ENCODE data around the gene NLE1. TPM values are rescaled to one million over a fixed set of nuclear protein-coding genes. Genes with fewer than 3 reads are reported as not detected.

Gene NLE1
- total and polyA plus RNA-seq, 12 donors = 1.8 to 7.5 (median 4.2) TPM

DNA sequence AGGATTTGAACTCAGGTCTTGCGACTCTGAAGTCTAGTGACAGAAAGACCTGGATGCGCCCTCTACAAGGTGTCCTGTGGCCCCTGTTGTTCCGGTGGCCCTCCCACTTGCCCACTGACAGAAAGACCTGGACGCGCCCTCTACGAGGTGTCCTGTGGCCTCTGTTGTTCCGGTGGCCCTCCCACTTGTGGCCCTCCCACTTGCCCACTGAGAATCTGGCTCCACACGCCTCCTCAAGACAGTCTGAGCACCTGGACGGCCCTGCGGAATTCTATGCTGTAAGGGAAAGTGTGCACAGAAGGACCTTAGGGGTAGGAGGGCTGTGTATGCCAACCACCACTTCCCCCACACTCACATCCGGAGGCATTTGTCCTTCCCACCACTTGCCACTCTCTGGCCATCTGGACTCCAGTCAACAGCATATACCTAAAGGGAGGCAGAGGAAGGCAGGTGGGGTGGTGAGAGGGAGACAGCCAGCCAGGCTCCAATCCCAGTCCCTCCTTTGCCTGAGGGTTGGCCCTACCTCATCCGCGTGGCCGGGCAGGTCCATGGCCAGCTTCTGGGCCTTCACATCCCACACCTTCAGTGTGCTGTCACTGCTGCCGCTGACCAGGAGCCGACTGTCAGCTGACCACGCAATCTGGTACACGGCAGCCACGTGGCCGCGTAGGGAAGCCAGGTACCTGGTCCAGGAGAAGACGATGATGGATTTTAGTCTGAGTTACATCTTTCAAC lies 9.1 kb downstream of the NLE1 start:
- H3K4me1 ChIP-seq = peaks cover 0 to 12% (median 4%) of the 10 kb centered on the region in 9 donors
- H3K27me3 ChIP-seq = no peaks in the 10 kb centered on the region
- TF ChIP-seq CTCF (IDR thresholded peaks at IDR 0.05) = no peak
- whole genome bisulfite sequencing, 2 donors = 89 to 93% methylated on average over 22 of the region's 22 CpGs
- peaks cover 0 to 75% (median 46%) of the 10 kb centered on the region in 9 donors for H3K36me3 ChIP-seq
- no peak overlapping the region for H3K27ac ChIP-seq
- no peak for DNase-seq
- intact Hi-C loops (cut with DNase I) = no loop called here
- no peak overlapping the region for H3K4me3 ChIP-seq
- H3K9me3 ChIP-seq = no peaks in the 10 kb centered on the region
- ATAC-seq = no peak

DNA sequence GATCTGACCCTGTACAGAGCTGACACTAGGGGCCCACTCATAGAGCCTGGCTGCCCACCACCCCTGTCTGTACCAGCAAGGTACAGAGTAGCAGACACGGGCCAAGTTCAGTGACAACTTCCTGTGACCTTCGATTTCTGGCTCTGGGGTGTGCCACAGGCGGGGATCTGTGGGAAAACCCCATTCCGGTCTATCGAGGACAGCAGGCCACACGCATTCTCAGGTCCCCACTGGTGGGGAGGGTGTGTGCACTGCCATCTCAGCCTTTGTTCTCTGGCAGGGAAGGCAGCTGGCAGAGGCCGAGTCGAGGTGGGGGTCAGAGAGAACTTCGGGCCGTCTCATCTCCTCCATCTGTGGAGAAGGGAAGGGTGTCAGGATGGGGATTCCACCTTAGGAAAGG lies 10.0 kb downstream of the NLE1 start:
- H3K9me3 ChIP-seq = no peaks in the 10 kb centered on the region
- DNase-seq (no peak), ATAC-seq (no peak)
- no peak for TF ChIP-seq CTCF (IDR thresholded peaks at IDR 0.05)
- peaks cover 0 to 66% (median 44%) of the 10 kb centered on the region in 9 donors for H3K36me3 ChIP-seq
- H3K4me3 ChIP-seq = no peak overlapping the region
- H3K4me1 ChIP-seq = peaks cover 0 to 16% (median 4%) of the 10 kb centered on the region in 9 donors
- H3K27ac ChIP-seq = no peak overlapping the region
- intact Hi-C loops (cut with DNase I) = no loop called here
- 85 to 90% methylated on average over 10 of the region's 10 CpGs for WGBS, 2 donors
- no peaks in the 10 kb centered on the region for H3K27me3 ChIP-seq

GRCh38 chr17:35130392-35130791 lies 11.7 kb downstream of the NLE1 start:
- Histone ChIP-seq H3K4me3 (no peak overlapping the region), H3K4me1 (peaks cover 0 to 16% (median 4%) of the 10 kb centered on the region in 9 donors), H3K27ac (no peak overlapping the region), H3K27me3 (no peaks in the 10 kb centered on the region), H3K36me3 (peaks cover 0 to 49% (median 27%) of the 10 kb centered on the region in 9 donors), H3K9me3 (no peaks in the 10 kb centered on the region)
- ATAC-seq = no peak
- intact Hi-C loops (cut with DNase I) = no loop called here
- DNase-seq = no peak
- TF ChIP-seq CTCF (IDR thresholded peaks at IDR 0.05) = no peak
- 95 to 100% methylated on average over 3 of the region's 3 CpGs for WGBS, 2 donors

GRCh38 chr17:35129973-35130351 lies 12.1 kb downstream of the NLE1 start:
- no peak overlapping the region for H3K27ac ChIP-seq
- DNase-seq (no peak), ATAC-seq (no peak)
- H3K4me1 ChIP-seq = peaks cover 0 to 16% (median 4%) of the 10 kb centered on the region in 9 donors
- intact Hi-C loops (cut with DNase I) = loop anchor here in 4 of 10 donors (10.0 kb wide), 3 partner anchors 135 to 705 kb away; no protein-coding TSS in a partner anchor
- H3K36me3 ChIP-seq = peaks cover 0 to 45% (median 22%) of the 10 kb centered on the region in 9 donors
- H3K4me3 ChIP-seq = no peak overlapping the region
- WGBS, 2 donors = 96 to 99% methylated on average over 5 of the region's 5 CpGs
- H3K27me3 ChIP-seq = no peaks in the 10 kb centered on the region
- TF ChIP-seq CTCF (IDR thresholded peaks at IDR 0.05) = no peak
- H3K9me3 ChIP-seq = no peaks in the 10 kb centered on the region

Measured in heart right ventricle (tissue), 16 donors.